IMR-90 (cell line): ENCODE results near the gene SVEP1. TPM values are rescaled to one million over a fixed set of nuclear protein-coding genes. Genes with fewer than 3 reads are reported as not detected.

Experiments
- FOS ChIP-seq: fragments of 150-350 bp; IDR thresholded peaks from 2 replicates; pipeline ENCODE4 v1.6.1; 2016; ENCODE audit warnings: low read depth, low read length
- MAZ ChIP-seq: IDR thresholded peaks from 2 replicates; pipeline ENCODE4 v1.6.1; 2012; ENCODE audit warnings: low read depth, mild to moderate bottlenecking, low read length, improper control_type of control experiment, moderate library complexity, borderline replicate concordance
- MXI1 ChIP-seq: IDR thresholded peaks from 2 replicates; pipeline ENCODE4 v1.6.1; 2012; ENCODE audit warnings: low read depth, mild to moderate bottlenecking, low read length, moderate library complexity, borderline replicate concordance
- RFX5 ChIP-seq: IDR thresholded peaks from 2 replicates; pipeline ENCODE4 v1.8.0; 2012; ENCODE audit warnings: low read depth, mild to moderate bottlenecking, low read length, moderate library complexity
- USF2 ChIP-seq: fragments of 150-350 bp; IDR thresholded peaks from 2 replicates; pipeline ENCODE4 v1.6.1; 2017; ENCODE audit warnings: mild to moderate bottlenecking, antibody characterized with exemption, low read length, low read depth
- polyA plus RNA-seq, 3 experiments: library from polyadenylated mRNA; depleted of rRNA; stranded (reverse); fragments of >200 nt; gene quantifications; 2 replicates each; pipeline ENCODE4 v1.2.3, GENCODE V29; 2012; ENCODE audit warnings: low replicate concordance in 1 of 3
- total RNA-seq: library from RNA; depleted of rRNA; stranded (reverse); fragments of >200 nt; gene quantifications from 2 replicates; pipeline ENCODE4 v1.2.3, GENCODE V29; 2012

Gene SVEP1
- total and polyA plus RNA-seq, 2 of the 4 experiments (the other 2 are of a cell fraction): 4.8 to 16.7 TPM

DNA sequence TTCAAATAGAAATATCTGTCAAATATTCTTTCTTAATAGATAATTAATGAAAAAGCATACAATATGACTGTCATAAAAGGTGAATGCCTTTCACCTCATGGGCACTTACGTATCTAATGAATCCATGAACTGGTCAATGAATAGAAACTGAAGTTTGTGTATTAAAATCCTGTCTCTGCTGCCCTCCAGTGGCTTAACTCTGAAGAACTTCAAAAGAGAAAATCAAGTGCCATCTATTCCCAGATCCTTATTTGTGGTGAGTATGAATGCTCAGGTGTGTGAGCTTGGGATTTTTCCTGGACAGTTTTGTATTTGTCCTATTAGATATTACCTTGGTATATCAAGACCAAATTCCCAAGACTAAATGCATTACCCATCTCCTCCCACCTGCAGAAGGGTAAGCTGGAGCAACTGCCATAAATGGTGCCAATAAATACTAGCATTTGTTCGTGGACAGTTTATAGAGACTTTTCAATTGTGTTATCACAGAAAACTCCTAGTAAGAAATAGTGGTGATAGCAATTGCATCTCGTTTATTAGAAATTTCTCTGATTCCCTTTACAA is 44.0 kb upstream of the SVEP1 start (continued):
- TF ChIP-seq USF2: no peak
- no peak for TF ChIP-seq MAZ
- no peak for TF ChIP-seq MXI1
- TF ChIP-seq RFX5: no peak
- TF ChIP-seq FOS: no peak
